ES-I3 (cell line): ENCODE data around the gene KLHL17.

Source experiments
- H3K36me3 ChIP-seq: 2 replicates; pipeline ENCODE4 v1.6.1; 2013; ENCODE audit warnings: mild to moderate bottlenecking, low read length, control low read depth, moderate library complexity; ENCODE audit not compliant: insufficient read depth
- H3K4me1 ChIP-seq: 2 replicates; pipeline ENCODE4 v1.6.1; 2013; ENCODE audit warnings: mild to moderate bottlenecking, control low read depth, low read length; ENCODE audit not compliant: insufficient read depth
- H3K9ac ChIP-seq: 2 replicates; pipeline ENCODE4 v1.6.1; 2013; ENCODE audit warnings: low read depth, mild to moderate bottlenecking, low read length, moderate library complexity
- H3K9me3 ChIP-seq: 2 replicates; pipeline ENCODE4 v1.6.1; 2013; ENCODE audit warnings: mild to moderate bottlenecking, low read length, moderate library complexity; ENCODE audit not compliant: control insufficient read depth, insufficient read depth

Gene KLHL17

GRCh38 chr1:928825-929661, 31.3 kb upstream of the KLHL17 start:
- H3K9ac ChIP-seq, result no peak overlapping the region
- no peaks in the 10 kb centered on the region for H3K9me3 ChIP-seq
- H3K4me1 ChIP-seq, result no peaks in the 10 kb centered on the region
- no peaks in the 10 kb centered on the region for H3K36me3 ChIP-seq

GRCh38 chr1:929712-930632, 30.4 kb upstream of the KLHL17 start:
- Histone ChIP-seq H3K4me1 (peaks cover 1% of the 10 kb centered on the region; the same call in 1 of the 2 replicates), H3K9ac (no peak overlapping the region), H3K9me3 (no peaks in the 10 kb centered on the region), H3K36me3 (no peaks in the 10 kb centered on the region)

- Histone ChIP-seq H3K36me3 (no peaks in the 10 kb centered on the region), H3K9me3 (no peaks in the 10 kb centered on the region), H3K9ac (no peak overlapping the region), H3K4me1 (peaks cover 8% of the 10 kb centered on the region; the same call in 1 of the 2 replicates)
Measured at GRCh38 chr1:930633-931138, 29.7 kb upstream of the KLHL17 start.

- Histone ChIP-seq H3K36me3 (no peaks in the 10 kb centered on the region), H3K9ac (no peak overlapping the region), H3K4me1 (peaks cover 8% of the 10 kb centered on the region; the same call in 1 of the 2 replicates), H3K9me3 (no peaks in the 10 kb centered on the region)
Measured at GRCh38 chr1:931380-932172, 28.8 kb upstream of the KLHL17 start.

DNA sequence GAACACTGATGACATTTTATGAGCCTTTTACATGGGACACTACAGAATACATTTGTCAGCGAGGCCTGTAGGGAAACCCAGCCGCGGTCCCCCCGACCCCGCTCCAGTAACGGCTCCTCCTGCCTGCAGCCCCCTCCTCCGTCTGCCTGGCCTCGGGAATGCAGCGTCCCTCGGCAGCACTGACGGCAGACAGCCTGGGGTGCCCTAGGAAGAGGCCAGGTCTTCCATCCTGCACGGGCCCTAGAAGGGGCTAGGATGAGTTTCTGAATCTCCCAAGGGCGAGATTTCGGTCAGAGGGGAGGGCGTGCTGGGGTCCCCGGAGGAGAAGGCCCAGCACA, 28.2 kb upstream of the KLHL17 start:
- Histone ChIP-seq H3K36me3 (no peaks in the 10 kb centered on the region), H3K4me1 (peaks cover 8% of the 10 kb centered on the region; the same call in 1 of the 2 replicates), H3K9ac (no peak overlapping the region), H3K9me3 (no peaks in the 10 kb centered on the region)

GRCh38 chr1:932776-933602, 27.4 kb upstream of the KLHL17 start:
- H3K36me3 ChIP-seq, result no peaks in the 10 kb centered on the region
- H3K4me1 ChIP-seq, result peaks cover 8% of the 10 kb centered on the region; the same call in 1 of the 2 replicates
- no peak overlapping the region for H3K9ac ChIP-seq
- no peaks in the 10 kb centered on the region for H3K9me3 ChIP-seq

DNA sequence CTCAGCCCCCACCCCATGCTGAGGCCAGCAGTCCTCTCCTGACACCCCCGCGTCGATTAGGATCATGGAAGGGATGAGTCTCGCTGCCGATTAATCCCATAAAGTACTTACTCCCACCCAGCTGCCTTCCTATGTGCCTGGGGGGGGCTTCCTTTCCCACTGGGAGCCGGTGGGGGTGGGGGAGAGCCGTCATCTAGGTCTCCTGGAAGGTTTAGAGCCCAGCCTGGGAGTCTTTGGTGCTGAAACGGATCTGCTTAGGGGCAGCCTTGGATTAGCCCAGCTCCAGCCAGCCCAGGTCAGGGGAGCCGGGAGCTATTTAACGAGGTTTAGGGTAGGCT, 26.8 kb upstream of the KLHL17 start:
- no peak overlapping the region for H3K9ac ChIP-seq
- H3K36me3 ChIP-seq, result no peaks in the 10 kb centered on the region
- peaks cover 8% of the 10 kb centered on the region; the same call in 1 of the 2 replicates for H3K4me1 ChIP-seq
- no peaks in the 10 kb centered on the region for H3K9me3 ChIP-seq

DNA sequence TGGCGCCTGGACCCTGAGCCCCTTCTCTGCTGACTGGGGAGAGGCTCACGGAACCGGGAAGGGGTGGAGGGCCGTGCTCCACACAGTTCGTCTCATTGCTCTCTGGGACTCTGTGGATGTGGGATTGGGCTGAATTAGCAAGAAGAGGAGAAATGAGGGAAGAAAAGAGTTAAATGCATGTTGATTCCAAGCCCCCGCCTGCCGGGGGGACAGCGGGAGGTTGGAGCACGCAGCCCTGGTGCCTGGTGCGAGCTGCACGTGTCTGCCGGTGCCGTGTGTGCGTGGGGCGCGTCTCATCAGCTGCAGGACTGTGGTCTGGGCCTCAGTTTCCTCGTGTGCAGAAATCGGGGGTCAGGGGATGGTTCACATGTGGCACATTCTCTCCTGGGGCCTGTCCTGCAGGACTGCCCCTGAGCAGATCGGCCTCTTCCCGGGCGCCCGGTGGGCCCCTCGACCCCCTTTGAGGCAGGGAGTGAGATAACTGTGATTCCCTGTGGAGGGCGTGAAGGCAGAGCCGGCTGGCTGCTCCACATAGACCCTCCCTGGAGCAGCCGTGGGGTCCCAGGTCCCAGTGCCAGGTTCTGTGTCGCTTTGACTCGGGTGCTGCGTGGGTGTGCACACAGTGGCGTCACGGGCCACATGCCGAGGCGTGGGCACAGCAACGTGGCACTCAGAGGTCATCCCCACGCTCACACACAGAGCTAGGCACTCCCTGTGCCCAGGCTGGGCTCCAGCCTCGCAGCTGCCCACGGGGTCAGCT, 25.2 kb upstream of the KLHL17 start:
- no peaks in the 10 kb centered on the region for H3K36me3 ChIP-seq
- H3K4me1 ChIP-seq, result peaks cover 18% of the 10 kb centered on the region; the same call in 1 of the 2 replicates
- no peak overlapping the region; the same call in 1 of the 2 replicates for H3K9ac ChIP-seq
- H3K9me3 ChIP-seq, result no peaks in the 10 kb centered on the region

GRCh38 chr1:935751-936231, 24.6 kb upstream of the KLHL17 start:
- peaks cover 18% of the 10 kb centered on the region; the same call in 1 of the 2 replicates for H3K4me1 ChIP-seq
- H3K9ac ChIP-seq, result peak overlapping the region; percentile 18; the same call in 1 of the 2 replicates
- no peaks in the 10 kb centered on the region for H3K36me3 ChIP-seq
- H3K9me3 ChIP-seq, result no peaks in the 10 kb centered on the region

- Histone ChIP-seq H3K4me1 (peaks cover 18% of the 10 kb centered on the region; the same call in 1 of the 2 replicates), H3K9ac (no peak overlapping the region), H3K9me3 (no peaks in the 10 kb centered on the region), H3K36me3 (no peaks in the 10 kb centered on the region)
Measured at GRCh38 chr1:936348-937264, 23.8 kb upstream of the KLHL17 start.

DNA sequence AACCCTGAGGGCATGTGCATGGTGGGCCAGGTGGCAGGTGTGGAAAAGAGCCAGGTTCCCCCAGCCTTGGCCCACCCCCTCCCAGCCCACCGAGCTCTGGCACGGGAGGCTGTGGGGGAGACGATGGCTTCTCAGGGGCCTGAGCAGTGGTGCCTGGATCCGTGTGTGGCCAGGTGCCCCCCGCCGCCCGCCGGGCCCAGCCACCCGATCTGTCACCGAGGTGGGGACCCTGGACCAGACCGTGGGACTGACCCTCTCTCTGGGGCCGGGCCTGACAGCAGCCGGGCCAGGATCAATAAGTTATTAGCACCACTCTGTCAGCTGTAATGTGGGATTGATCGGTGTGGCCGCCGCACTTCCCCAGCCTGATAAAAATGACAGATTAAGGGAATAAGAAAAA, 22.9 kb upstream of the KLHL17 start:
- H3K9me3 ChIP-seq, result no peaks in the 10 kb centered on the region
- peaks cover 18% of the 10 kb centered on the region; the same call in 1 of the 2 replicates for H3K4me1 ChIP-seq
- no peak overlapping the region for H3K9ac ChIP-seq
- no peaks in the 10 kb centered on the region for H3K36me3 ChIP-seq
